HG02852 (cell line): ENCODE results near the gene DUSP19.

Source experiments
- ATAC-seq: cut with Tn5 transposase; IDR thresholded peaks from one replicate; pipeline ENCODE4 v1.9.1; 2021; ENCODE audit warnings: mild to moderate bottlenecking, moderate library complexity; ENCODE audit not compliant: unreplicated experiment

DUSP19 gene

GRCh38 chr2:183124222-183124956 lies 45.8 kb downstream of the DUSP19 start, which contains the start of gene NUP35:
NUP35 (plus strand) TSS chr2:183124443; CDS start chr2:183124458, 15 bp downstream.
- peak; percentile 88 for ATAC-seq

GRCh38 chr2:183124957-183125255 lies 46.4 kb downstream of the DUSP19 start:
- no peak for ATAC-seq

DNA sequence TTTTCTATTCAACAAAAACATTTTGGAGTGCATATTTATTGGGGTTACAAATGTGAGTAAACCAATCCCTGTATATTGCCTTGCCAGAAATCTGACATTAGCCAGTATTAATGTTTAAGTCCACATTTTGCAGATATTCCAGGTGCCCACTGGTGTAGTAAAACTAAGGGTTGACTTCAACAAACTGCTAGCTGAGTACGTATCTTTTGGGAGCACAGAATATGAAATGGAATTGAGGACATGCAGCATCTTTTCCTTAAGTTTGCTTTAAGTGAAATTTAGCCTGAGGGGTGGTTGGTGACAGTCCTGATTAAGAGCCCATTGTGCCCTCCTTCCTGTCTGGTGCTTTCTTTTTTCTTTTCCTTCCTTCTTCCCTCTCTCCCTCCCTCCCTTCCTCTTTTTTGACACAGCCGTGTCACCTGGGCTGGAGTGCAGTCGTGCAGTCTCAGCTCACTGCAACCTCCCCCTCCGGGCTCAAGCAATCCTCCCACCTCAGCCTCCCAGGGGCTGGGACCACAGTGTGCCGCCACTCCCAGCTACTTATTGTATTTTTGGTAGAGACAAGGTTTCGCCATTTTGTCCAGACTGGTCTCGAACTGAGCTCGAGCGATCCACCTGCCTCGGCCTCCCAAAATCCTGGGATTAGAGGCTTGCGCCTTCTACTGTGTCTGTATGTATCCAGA lies 47.3 kb downstream of the DUSP19 start:
- no peak for ATAC-seq

GRCh38 chr2:183126635-183127034 lies 48.1 kb downstream of the DUSP19 start:
- no peak for ATAC-seq

DNA sequence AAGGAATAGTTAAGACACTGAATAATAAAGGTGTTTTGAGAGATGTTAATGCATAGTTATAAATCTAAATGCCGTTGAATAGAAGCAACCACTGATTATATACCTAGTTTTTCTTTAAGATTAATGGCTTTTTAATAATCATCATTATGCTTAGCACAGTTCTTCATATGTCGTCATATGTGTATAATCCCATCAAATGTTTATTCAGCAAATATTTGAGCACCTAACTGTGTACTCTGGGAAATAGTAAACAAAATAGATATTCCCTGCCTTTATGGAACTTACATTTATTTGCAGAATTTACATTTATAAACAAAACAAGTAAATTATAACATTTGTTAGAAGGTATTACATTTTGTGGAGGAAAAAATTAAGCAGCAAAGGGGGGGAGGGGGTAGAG lies 55.5 kb downstream of the DUSP19 start:
- ATAC-seq: no peak

GRCh38 chr2:183148955-183149354 lies 70.4 kb downstream of the DUSP19 start:
- ATAC-seq: no peak

GRCh38 chr2:183149489-183149888 lies 70.9 kb downstream of the DUSP19 start:
- ATAC-seq: no peak
